HG02763 (cell line): ENCODE data around the gene EIF5.

Source experiments
- ATAC-seq: cut with Tn5 transposase; IDR thresholded peaks from one replicate; pipeline ENCODE4 v1.9.1; 2021; ENCODE audit warnings: mild to moderate bottlenecking, moderate library complexity; ENCODE audit not compliant: unreplicated experiment

EIF5 gene

GRCh38 chr14:103391048-103391447 is 57.0 kb downstream of the EIF5 start:
- no peak for ATAC-seq

GRCh38 chr14:103392106-103392505 is 58.1 kb downstream of the EIF5 start:
- no peak for ATAC-seq

GRCh38 chr14:103392572-103392971 is 58.5 kb downstream of the EIF5 start:
- ATAC-seq = no peak

- ATAC-seq = no peak
These were observed 59.0 kb downstream of the EIF5 start for GRCh38 chr14:103393070-103393469.

GRCh38 chr14:103393676-103394626 is 59.9 kb downstream of the EIF5 start:
- ATAC-seq = no peak
